ENCODE data around the gene NOP16. TPM values are rescaled to one million over a fixed set of nuclear protein-coding genes. Genes with fewer than 3 reads are reported as not detected.

The NOP16 gene
- total RNA-seq, 3 donors from 2014 or later, result 17.0 to 22.9 (median 18.4) TPM

GRCh38 chr5:176388003-176388443 lies 375 bp downstream of the NOP16 start:
- TF ChIP-seq CTCF (IDR thresholded peaks at IDR 0.05), result no peak
- Histone ChIP-seq H3K4me1 (ENCODE audit: low read depth) (peaks cover 16% of the 10 kb centered on the region), H3K4me3 (peak overlapping the region; percentile 63), H3K36me3 (ENCODE audit: low read depth) (no peaks in the 10 kb centered on the region), H3K9me3 (no peaks in the 10 kb centered on the region)
- DNase-seq, result no peak
- ATAC-seq, result no peak
- intact Hi-C loops (cut with DNase I, micrococcal nuclease), result no loop called here

GRCh38 chr5:176387384-176387925 lies 943 bp downstream of the NOP16 start:
- Histone ChIP-seq H3K36me3 (ENCODE audit: low read depth) (no peaks in the 10 kb centered on the region), H3K9me3 (no peaks in the 10 kb centered on the region), H3K4me1 (ENCODE audit: low read depth) (peaks cover 16% of the 10 kb centered on the region), H3K4me3 (no peak overlapping the region)
- TF ChIP-seq CTCF (IDR thresholded peaks at IDR 0.05), result no peak
- intact Hi-C loops (cut with DNase I, micrococcal nuclease), result no loop called here
- DNase-seq (peak in 1 of 3 donors; percentile 17), ATAC-seq (no peak)

- no peak for TF ChIP-seq CTCF (IDR thresholded peaks at IDR 0.05)
- DNase-seq (no peak), ATAC-seq (no peak)
- intact Hi-C loops (cut with DNase I, micrococcal nuclease), result no loop called here
- H3K9me3 ChIP-seq, result no peaks in the 10 kb centered on the region
- peaks cover 16% of the 10 kb centered on the region for H3K4me1 ChIP-seq (ENCODE audit: low read depth)
- H3K4me3 ChIP-seq, result no peak overlapping the region
- H3K36me3 ChIP-seq (ENCODE audit: low read depth), result no peaks in the 10 kb centered on the region
These were observed 1.9 kb downstream of the NOP16 start for GRCh38 chr5:176386491-176386890.

- ATAC-seq (no peak), DNase-seq (peak in 1 of 3 donors; percentile 18)
- H3K9me3 ChIP-seq, result no peaks in the 10 kb centered on the region
- H3K36me3 ChIP-seq (ENCODE audit: low read depth), result no peaks in the 10 kb centered on the region
- intact Hi-C loops (cut with DNase I, micrococcal nuclease), result no loop called here
- TF ChIP-seq CTCF (IDR thresholded peaks at IDR 0.05), result no peak
- H3K4me1 ChIP-seq (ENCODE audit: low read depth), result peaks cover 15% of the 10 kb centered on the region
- H3K4me3 ChIP-seq, result no peak overlapping the region
These were observed 3.4 kb downstream of the NOP16 start for GRCh38 chr5:176384991-176385390.

- H3K4me1 ChIP-seq (ENCODE audit: low read depth), result peaks cover 11% of the 10 kb centered on the region
- H3K4me3 ChIP-seq, result no peak overlapping the region
- no peaks in the 10 kb centered on the region for H3K36me3 ChIP-seq (ENCODE audit: low read depth)
- ATAC-seq (no peak), DNase-seq (peak in 1 of 3 donors; percentile 8)
- intact Hi-C loops (cut with DNase I, micrococcal nuclease), result no loop called here
- TF ChIP-seq CTCF (IDR thresholded peaks at IDR 0.05), result no peak
- no peaks in the 10 kb centered on the region for H3K9me3 ChIP-seq
These were observed 4.0 kb downstream of the NOP16 start for GRCh38 chr5:176384366-176384930.

All from mucosa of descending colon (tissue), 3 donors.